Panc1 (cell line): Measurements from ENCODE around the gene ABCG8. TPM values are rescaled to one million over a fixed set of nuclear protein-coding genes. Genes with fewer than 3 reads are reported as not detected.

Experiments used
- ATAC-seq: fragments of 200-7000 bp; cut with Tn5 transposase; 2 replicates; pipeline ENCODE4 v1.9.1; 2020; ENCODE audit warnings: mild to moderate bottlenecking, moderate library complexity
- BruUV-seq: library from RNA; stranded (reverse); fragments of 400-500 nt; replicated peaks from 2 replicates; lab custom pipeline; 2021; lab: Mats Ljungman, UMichigan
- CTCF ChIA-PET: fragments of 300-600 bp; sonication (Branson Sonifier 250); formaldehyde crosslinking; loops from one replicate; lab custom pipeline; 2022; ENCODE audit warnings: antibody characterized with exemption; lab: Charles Lee
- POLR2A ChIA-PET: fragments of 300-600 bp; sonication (Branson Sonifier 250); formaldehyde crosslinking; loops from one replicate; lab custom pipeline; 2022; ENCODE audit warnings: antibody characterized with exemption; lab: Charles Lee
- DNase-seq: peaks from one replicate; pipeline ENCODE4 v3.0.0-alpha.2; 2010; ENCODE audit warnings: low read depth, low spot score
- H3K27ac ChIP-seq: 2 replicates; pipeline ENCODE4 v1.5.1; 2011; ENCODE audit warnings: mild to moderate bottlenecking, low read length, inconsistent platforms
- H3K27me3 ChIP-seq: fragments of 200-500 bp; sonication (Bioruptor generic); 2 replicates; pipeline ENCODE4 v1.6.0; 2014; ENCODE audit warnings: low read length, inconsistent platforms; ENCODE audit not compliant: control insufficient read depth, insufficient read depth
- H3K36me3 ChIP-seq: fragments of 200-500 bp; sonication (Bioruptor generic); 2 replicates; pipeline ENCODE4 v1.5.1; 2014; ENCODE audit warnings: inconsistent platforms, mild to moderate bottlenecking, low read length, moderate library complexity; ENCODE audit not compliant: control insufficient read depth, insufficient read depth
- H3K4me1 ChIP-seq: 2 replicates; pipeline ENCODE4 v1.5.1; 2011; ENCODE audit warnings: inconsistent platforms, mild to moderate bottlenecking, low read length, moderate library complexity; ENCODE audit not compliant: control insufficient read depth, insufficient read depth
- H3K4me3 ChIP-seq, 2 experiments: 2 replicates each; pipeline ENCODE4 v1.5.1; 2011 to 2012; ENCODE audit warnings: low read depth in 2 of 2, low read length in 2 of 2, mild to moderate bottlenecking in 2 of 2, inconsistent platforms in 1 of 2, moderate library complexity in 1 of 2
- H3K9me3 ChIP-seq: fragments of 200-500 bp; sonication (Bioruptor generic); 2 replicates; pipeline ENCODE4 v1.5.1; 2014; ENCODE audit warnings: low read depth, mild to moderate bottlenecking, inconsistent platforms, low read length, moderate library complexity; ENCODE audit not compliant: control insufficient read depth, insufficient read depth
- CTCF ChIP-seq: fragments of 450-650 bp; IDR thresholded peaks from 2 replicates; pipeline ENCODE4 v1.5.1; 2017; ENCODE audit warnings: mild to moderate bottlenecking
- POLR2AphosphoS5 ChIP-seq: IDR thresholded peaks from 2 replicates; pipeline ENCODE4 v1.6.1; 2012; ENCODE audit warnings: mild to moderate bottlenecking, low read depth, low read length, moderate library complexity
- REST ChIP-seq, 2 experiments: IDR thresholded peaks; 2 replicates each; pipeline ENCODE4 v1.6.1; 2011 to 2012; ENCODE audit warnings: low read depth in 2 of 2, control low read depth in 1 of 2, low read length in 1 of 2, mild to moderate bottlenecking in 1 of 2, moderate library complexity in 1 of 2; ENCODE audit not compliant: insufficient read depth in 1 of 2
- SIN3A ChIP-seq: IDR thresholded peaks from 2 replicates; pipeline ENCODE4 v1.6.1; 2012; ENCODE audit warnings: low read depth, mild to moderate bottlenecking, low read length, moderate library complexity, borderline replicate concordance; ENCODE audit not compliant: insufficient read depth
- TCF7L2 ChIP-seq: IDR thresholded peaks from 2 replicates; pipeline ENCODE4 v1.6.1; 2011; ENCODE audit warnings: mild to moderate bottlenecking, low read depth, low read length, inconsistent platforms
- in situ Hi-C: cut with HindIII; loops from 2 replicates; pipeline ENCODE4 v1.10.0; 2016; ENCODE audit warnings: low sequenced_read_pairs, low pct_unique_long_range_greater_than_20kb
- intact Hi-C: fragments of 100-400 bp; cut with micrococcal nuclease; formaldehyde crosslinking; loops from one replicate; pipeline ENCODE4 v1.10.0; 2022; ENCODE audit not compliant: unreplicated experiment
- total RNA-seq: library from RNA; stranded (reverse); gene quantifications from one replicate; pipeline ENCODE4 v1.2.1, GENCODE V29; 2021; ENCODE audit not compliant: unreplicated experiment

Gene ABCG8
- total RNA-seq, 1 experiment from 2014 or later = 0.03 TPM

- H3K27me3 ChIP-seq = no peaks in the 10 kb centered on the region
- H3K9me3 ChIP-seq = no peaks in the 10 kb centered on the region
- ChIA-PET POLR2A (interaction anchor here (0.7 kb wide), 1 partner anchor 100 kb away, joined by 10 read pairs; no protein-coding TSS in a partner anchor), CTCF (no interaction called here)
- BruUV-seq = no TSS peak
- intact Hi-C loops = loop anchor here (5.0 kb wide), 1 partner anchor 272 kb away; no protein-coding TSS in a partner anchor
- DNase-seq (no peak), ATAC-seq (no peak)
- no peak overlapping the region for H3K27ac ChIP-seq
- H3K4me3 ChIP-seq = no peak overlapping the region
- peaks cover 3% of the 10 kb centered on the region for H3K4me1 ChIP-seq
- TF ChIP-seq REST (IDR thresholded peaks at IDR 0.05; ENCODE audit: insufficient read depth in 1 of 2, low read depth in 2 of 2, low read length in 1 of 2) = no peak
- TF ChIP-seq CTCF = no peak
- no peak for TF ChIP-seq POLR2AphosphoS5
- TF ChIP-seq TCF7L2 = no peak
- TF ChIP-seq SIN3A = no peak
- H3K36me3 ChIP-seq = no peaks in the 10 kb centered on the region
- in situ Hi-C loops = no loop called here
Measured at GRCh38 chr2:43879261-43879660, 40.5 kb downstream of the ABCG8 start.

GRCh38 chr2:43880471-43880870 is 41.7 kb downstream of the ABCG8 start:
- no peak for DNase-seq
- POLR2A ChIA-PET = no interaction called here
- Histone ChIP-seq H3K27ac (no peak overlapping the region), H3K4me1 (peaks cover 3% of the 10 kb centered on the region), H3K36me3 (no peaks in the 10 kb centered on the region), H3K4me3 (no peak overlapping the region), H3K9me3 (no peaks in the 10 kb centered on the region), H3K27me3 (no peaks in the 10 kb centered on the region)
- intact Hi-C loops (no loop called here), in situ Hi-C loops (no loop called here)
- no TSS peak for BruUV-seq
- CTCF ChIA-PET = no interaction called here
- ATAC-seq = no peak
- TF ChIP-seq CTCF (no peak), REST (IDR thresholded peaks at IDR 0.05; ENCODE audit: insufficient read depth in 1 of 2, low read depth in 2 of 2, low read length in 1 of 2) (no peak), POLR2AphosphoS5 (no peak), SIN3A (no peak), TCF7L2 (no peak)
